ENCODE results near the gene VPS35L.

GRCh38 chr16:19598805-19599510 is 43.5 kb downstream of the VPS35L start:
- TF ChIP-seq CTCF (conservative IDR thresholded peaks at IDR 0.05; ENCODE audit: low read depth in 2 of 2) (no peak), POLR2AphosphoS5 (IDR thresholded peaks at IDR 0.05; ENCODE audit: low read depth) (no peak)
